Progenitor cell of endocrine pancreas (in vitro differentiated cells): Measurements from ENCODE around the gene NDUFAF7. TPM values are rescaled to one million over a fixed set of nuclear protein-coding genes. Genes with fewer than 3 reads are reported as not detected.
"Not testable (repeated sequence)": the region's sequence is repeated elsewhere in the genome, so short reads cannot be mapped to it uniquely, and the experiment has no call there.

Source experiments
- DNase-seq: peaks from one replicate; pipeline ENCODE4 v3.0.0; 2021; ENCODE audit warnings: low spot score; ENCODE audit not compliant: unreplicated experiment
- H3K27ac Mint-ChIP-seq: 2 replicates; pipeline ENCODE4 v1.8.0; 2021; ENCODE audit warnings: mild to moderate bottlenecking, moderate library complexity, mixed read lengths
- H3K27me3 Mint-ChIP-seq: 2 replicates; pipeline ENCODE4 v1.8.0; 2021; ENCODE audit warnings: mixed read lengths
- H3K36me3 Mint-ChIP-seq: 2 replicates; pipeline ENCODE4 v1.8.0; 2022; ENCODE audit warnings: mixed read lengths; ENCODE audit not compliant: insufficient read depth
- H3K4me1 Mint-ChIP-seq: 2 replicates; pipeline ENCODE4 v1.8.0; 2021; ENCODE audit warnings: low read depth, mixed read lengths
- H3K4me3 Mint-ChIP-seq: 2 replicates; pipeline ENCODE4 v1.8.0; 2021; ENCODE audit warnings: low read depth, mild to moderate bottlenecking, moderate library complexity, mixed read lengths
- H3K9me3 Mint-ChIP-seq: 2 replicates; pipeline ENCODE4 v1.8.0; 2021; ENCODE audit warnings: low read depth, mixed read lengths
- total RNA-seq: library from RNA; stranded (reverse); gene quantifications from 2 replicates; pipeline ENCODE4 v1.2.1, GENCODE V29; 2021
- TF ChIP-seq, protein P1 (sequence below): fragments of 200-600 bp; sonication (generic); IDR thresholded peaks from one replicate; pipeline ENCODE4 v1.5.0; 2021; ENCODE audit warnings: antibody characterized with exemption, mild to moderate bottlenecking; ENCODE audit not compliant: unreplicated experiment

NDUFAF7 gene
- total RNA-seq, 1 donor from 2014 or later = 27.6 TPM

GRCh38 chr2:37190290-37190689 lies 41.2 kb upstream of the NDUFAF7 start:
- Mint-ChIP-seq H3K36me3 (no peaks in the 10 kb centered on the region), H3K9me3 (no peaks in the 10 kb centered on the region), H3K4me3 (no peak overlapping the region), H3K27ac (no peak overlapping the region), H3K27me3 (peaks cover 12% of the 10 kb centered on the region), H3K4me1 (no peaks in the 10 kb centered on the region)
- TF ChIP-seq, protein P1, sequence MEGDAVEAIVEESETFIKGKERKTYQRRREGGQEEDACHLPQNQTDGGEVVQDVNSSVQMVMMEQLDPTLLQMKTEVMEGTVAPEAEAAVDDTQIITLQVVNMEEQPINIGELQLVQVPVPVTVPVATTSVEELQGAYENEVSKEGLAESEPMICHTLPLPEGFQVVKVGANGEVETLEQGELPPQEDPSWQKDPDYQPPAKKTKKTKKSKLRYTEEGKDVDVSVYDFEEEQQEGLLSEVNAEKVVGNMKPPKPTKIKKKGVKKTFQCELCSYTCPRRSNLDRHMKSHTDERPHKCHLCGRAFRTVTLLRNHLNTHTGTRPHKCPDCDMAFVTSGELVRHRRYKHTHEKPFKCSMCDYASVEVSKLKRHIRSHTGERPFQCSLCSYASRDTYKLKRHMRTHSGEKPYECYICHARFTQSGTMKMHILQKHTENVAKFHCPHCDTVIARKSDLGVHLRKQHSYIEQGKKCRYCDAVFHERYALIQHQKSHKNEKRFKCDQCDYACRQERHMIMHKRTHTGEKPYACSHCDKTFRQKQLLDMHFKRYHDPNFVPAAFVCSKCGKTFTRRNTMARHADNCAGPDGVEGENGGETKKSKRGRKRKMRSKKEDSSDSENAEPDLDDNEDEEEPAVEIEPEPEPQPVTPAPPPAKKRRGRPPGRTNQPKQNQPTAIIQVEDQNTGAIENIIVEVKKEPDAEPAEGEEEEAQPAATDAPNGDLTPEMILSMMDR = no peak
- no peak for DNase-seq

- Mint-ChIP-seq H3K36me3 (peaks cover 1% of the 10 kb centered on the region), H3K4me3 (no peak overlapping the region), H3K9me3 (peaks cover 1% of the 10 kb centered on the region), H3K4me1 (no peaks in the 10 kb centered on the region), H3K27ac (no peak overlapping the region), H3K27me3 (peaks cover 8% of the 10 kb centered on the region)
- DNase-seq = no peak
- TF ChIP-seq, protein P1 = no peak
These were observed 40.2 kb upstream of the NDUFAF7 start for GRCh38 chr2:37191253-37191652.

DNA sequence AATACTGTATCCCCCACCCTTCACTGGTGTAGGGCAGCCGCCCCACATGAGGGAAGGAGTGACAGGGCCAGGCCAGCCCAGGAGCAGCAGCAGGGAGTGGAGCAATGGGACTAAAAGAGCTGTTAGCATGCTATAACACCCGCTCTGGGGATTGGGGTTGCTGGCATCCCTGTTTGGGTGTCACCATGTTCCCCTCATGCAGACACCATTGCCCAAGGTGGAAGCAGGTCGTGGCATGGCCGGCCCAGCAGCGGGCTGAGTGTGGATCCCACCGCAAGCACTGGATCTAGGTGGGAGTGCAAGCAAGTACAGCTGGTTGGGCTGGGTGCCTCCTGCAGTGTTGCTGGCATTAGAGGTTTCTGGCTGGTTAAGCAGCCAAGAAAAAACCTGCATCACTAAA lies 39.7 kb upstream of the NDUFAF7 start:
- Mint-ChIP-seq H3K9me3 (peaks cover 3% of the 10 kb centered on the region), H3K36me3 (peaks cover 2% of the 10 kb centered on the region), H3K27ac (no peak overlapping the region), H3K4me3 (no peak overlapping the region), H3K27me3 (peaks cover 8% of the 10 kb centered on the region), H3K4me1 (no peaks in the 10 kb centered on the region)
- no peak for DNase-seq
- TF ChIP-seq, protein P1 = no peak

DNA sequence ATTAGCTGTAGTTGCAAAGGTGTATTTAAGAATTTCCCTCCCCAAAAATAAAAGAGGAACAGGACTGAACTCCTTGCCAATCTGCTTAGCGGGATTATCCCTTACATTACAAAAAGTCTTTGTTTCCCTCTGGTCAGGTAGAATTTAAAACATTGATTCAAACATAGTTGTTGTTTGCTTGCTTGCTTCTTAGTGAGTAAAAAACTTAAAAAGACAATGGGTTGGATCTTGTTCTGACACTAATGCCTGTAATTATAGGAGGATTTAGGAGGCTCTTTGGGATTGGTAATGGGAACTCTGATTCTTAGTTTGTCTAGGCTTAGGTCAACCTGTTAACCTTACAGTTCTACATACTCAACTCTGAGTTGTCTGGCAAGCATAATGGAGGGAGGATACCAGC lies 38.9 kb upstream of the NDUFAF7 start:
- no peaks in the 10 kb centered on the region for H3K4me1 Mint-ChIP-seq
- H3K27ac Mint-ChIP-seq = no peak overlapping the region
- H3K9me3 Mint-ChIP-seq = peaks cover 3% of the 10 kb centered on the region
- peaks cover 5% of the 10 kb centered on the region for H3K27me3 Mint-ChIP-seq
- H3K36me3 Mint-ChIP-seq = peaks cover 2% of the 10 kb centered on the region
- TF ChIP-seq, protein P1 = no peak
- no peak for DNase-seq
- no peak overlapping the region for H3K4me3 Mint-ChIP-seq

DNA sequence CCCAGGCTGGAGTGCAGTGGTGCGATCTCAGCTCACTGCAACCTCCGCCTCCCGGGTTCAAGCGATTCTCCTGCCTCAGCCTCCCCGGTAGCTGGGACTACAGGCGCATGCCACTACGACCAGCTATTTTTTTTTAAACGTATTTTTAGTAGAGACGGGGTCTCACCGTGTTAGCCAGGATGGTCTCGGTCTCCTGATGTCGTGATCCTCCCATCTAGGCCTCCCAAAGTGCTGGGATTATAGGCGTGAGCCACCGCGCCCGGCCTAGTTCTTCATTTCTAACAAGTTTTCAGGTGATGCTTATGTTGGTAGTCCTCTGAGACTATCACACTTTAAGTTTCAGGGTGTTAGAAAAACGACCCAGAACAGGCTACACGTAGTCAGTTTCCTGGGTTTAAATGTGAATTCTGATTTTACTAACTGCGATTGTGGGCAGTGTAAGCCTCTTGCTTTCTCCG lies 35.6 kb upstream of the NDUFAF7 start:
- H3K27ac Mint-ChIP-seq, DNase-seq, H3K4me1 Mint-ChIP-seq, H3K27me3 Mint-ChIP-seq, H3K36me3 Mint-ChIP-seq, H3K4me3 Mint-ChIP-seq, H3K9me3 Mint-ChIP-seq: not testable (repeated sequence)

GRCh38 chr2:37196320-37197195 lies 34.9 kb upstream of the NDUFAF7 start, which contains the start of gene CEBPZOS:
CEBPZOS (plus strand) TSS chr2:37196496; CDS start chr2:37199705, 3,209 bp downstream.
- no peak for DNase-seq
- Mint-ChIP-seq H3K27me3 (no peaks in the 10 kb centered on the region), H3K9me3 (peaks cover 3% of the 10 kb centered on the region), H3K4me3 (peak within 1 kb of the TSS; percentile 49), H3K27ac (no peak within 1 kb of the TSS), H3K36me3 (peaks cover 4% of the 10 kb centered on the region), H3K4me1 (no peaks in the 10 kb centered on the region)
- TF ChIP-seq, protein P1 = no peak
